Activated gamma-delta T cell (primary cell): ENCODE results near the gene MYOZ3.

Experiments
- DNase-seq: peaks from one replicate; lab custom pipeline; 2025; lab: John Stamatoyannopoulos, UW

Gene MYOZ3

GRCh38 chr5:150642991-150643710 is 17.9 kb upstream of the MYOZ3 start:
- DNase-seq, result no peak

- no peak for DNase-seq
Measured at GRCh38 chr5:150644058-150644457, 17.0 kb upstream of the MYOZ3 start.

- no peak for DNase-seq
Measured at GRCh38 chr5:150644514-150644913, 16.5 kb upstream of the MYOZ3 start.

- DNase-seq, result no peak
Measured at GRCh38 chr5:150645070-150645700, 15.9 kb upstream of the MYOZ3 start.

- no peak for DNase-seq
Measured at GRCh38 chr5:150647275-150648251, 13.5 kb upstream of the MYOZ3 start.

GRCh38 chr5:150648294-150649107 is 12.6 kb upstream of the MYOZ3 start:
- no peak for DNase-seq

GRCh38 chr5:150649108-150650020 is 11.7 kb upstream of the MYOZ3 start:
- DNase-seq, result no peak

GRCh38 chr5:150650021-150651006 is 10.7 kb upstream of the MYOZ3 start:
- DNase-seq, result no peak

- DNase-seq, result no peak
Measured at GRCh38 chr5:150651382-150651781, 9.7 kb upstream of the MYOZ3 start.

GRCh38 chr5:150651924-150652671 is 9.0 kb upstream of the MYOZ3 start:
- DNase-seq, result no peak

- no peak for DNase-seq
Measured at GRCh38 chr5:150653145-150653761, 7.8 kb upstream of the MYOZ3 start.

- DNase-seq, result no peak
Measured at GRCh38 chr5:150653762-150654556, 7.1 kb upstream of the MYOZ3 start.

GRCh38 chr5:150655221-150655620 is 5.8 kb upstream of the MYOZ3 start:
- DNase-seq, result no peak

GRCh38 chr5:150656191-150657132 is 4.6 kb upstream of the MYOZ3 start:
- DNase-seq, result peak; percentile 71

GRCh38 chr5:150658121-150658520 is 2.9 kb upstream of the MYOZ3 start:
- DNase-seq, result no peak

GRCh38 chr5:150658699-150659265 is 2.3 kb upstream of the MYOZ3 start:
- no peak for DNase-seq
